Hepatocyte (in vitro differentiated cells): Measurements from ENCODE around the gene SLC4A3. TPM values are rescaled to one million over a fixed set of nuclear protein-coding genes. Genes with fewer than 3 reads are reported as not detected.

Source experiments
- DNase-seq: peaks from one replicate; pipeline ENCODE4 v3.0.0-alpha.2; 2016; ENCODE audit warnings: low spot score
- H2AFZ ChIP-seq: fragments of 200-600 bp; sonication (generic); 2 replicates; pipeline ENCODE4 v1.6.0; 2016; ENCODE audit warnings: antibody characterized with exemption, mild to moderate bottlenecking
- H3K27ac ChIP-seq: fragments of 200-600 bp; sonication (generic); 2 replicates; pipeline ENCODE4 v1.5.1; 2016; ENCODE audit warnings: mild to moderate bottlenecking
- H3K27me3 ChIP-seq: fragments of 200-600 bp; sonication (generic); 2 replicates; pipeline ENCODE4 v1.6.1; 2016
- H3K36me3 ChIP-seq: fragments of 200-600 bp; sonication (generic); replicated peaks from 2 replicates; pipeline ENCODE4 v1.5.1; 2016; ENCODE audit warnings: low read depth; ENCODE audit not compliant: insufficient read depth
- H3K4me1 ChIP-seq: fragments of 200-600 bp; sonication (generic); 2 replicates; pipeline ENCODE4 v1.5.1; 2016; ENCODE audit warnings: mild to moderate bottlenecking, moderate library complexity; ENCODE audit not compliant: insufficient read depth
- H3K4me2 ChIP-seq: fragments of 200-600 bp; sonication (generic); 2 replicates; pipeline ENCODE4 v1.6.0; 2016
- H3K4me3 ChIP-seq: fragments of 200-600 bp; sonication (generic); 2 replicates; pipeline ENCODE4 v1.5.1; 2016; ENCODE audit warnings: mild to moderate bottlenecking
- H3K79me2 ChIP-seq: fragments of 200-600 bp; sonication (generic); 2 replicates; pipeline ENCODE4 v1.6.0; 2017; ENCODE audit warnings: mild to moderate bottlenecking
- H3K9me2 ChIP-seq: fragments of 200-600 bp; sonication (generic); replicated peaks from 2 replicates; pipeline ENCODE4 v1.6.0; 2017; ENCODE audit warnings: mild to moderate bottlenecking; ENCODE audit not compliant: insufficient read depth
- H3K9me3 ChIP-seq: fragments of 200-600 bp; sonication (generic); 2 replicates; pipeline ENCODE4 v1.5.1; 2016; ENCODE audit warnings: low read depth, mild to moderate bottlenecking
- H4K20me1 ChIP-seq: fragments of 200-600 bp; sonication (generic); 2 replicates; pipeline ENCODE4 v1.6.0; 2016; ENCODE audit warnings: mild to moderate bottlenecking; ENCODE audit not compliant: insufficient read depth, poor library complexity, severe bottlenecking
- EZH2 ChIP-seq: fragments of 200-600 bp; sonication (generic); IDR thresholded peaks from 2 replicates; pipeline ENCODE4 v1.6.1; 2016; ENCODE audit warnings: antibody characterized with exemption, mild to moderate bottlenecking, borderline replicate concordance
- EZH2phosphoT487 ChIP-seq: fragments of 200-600 bp; sonication (generic); IDR thresholded peaks from one replicate; pipeline ENCODE4 v1.6.1; 2018; ENCODE audit warnings: antibody characterized with exemption, mild to moderate bottlenecking, low read depth, moderate library complexity; ENCODE audit not compliant: unreplicated experiment, severe bottlenecking
- WGBS: methylation state at CpG from one replicate; pipeline ENCODE4 v1.1.6; 2016; ENCODE audit warnings: low lambda C conversion rate; ENCODE audit errors: missing lambda C conversion rate; 5-methylcytosine and 5-hydroxymethylcytosine counted together
- polyA plus RNA-seq: library from polyadenylated mRNA; unstranded; fragments of >200 nt; fragmentation: Nextera tagmentation; extraction: Ambion mirVana; gene quantifications from 2 replicates; pipeline ENCODE4 v1.2.1, GENCODE V29; 2016
- total RNA-seq: library from RNA; depleted of rRNA; stranded (reverse); fragments of >200 nt; gene quantifications from 2 replicates; pipeline ENCODE4 v1.2.3, GENCODE V29; 2014
- TF ChIP-seq, protein P1 (sequence below): fragments of 200-600 bp; sonication (generic); IDR thresholded peaks from 2 replicates; pipeline ENCODE4 v1.5.1; 2016; ENCODE audit warnings: antibody characterized with exemption, mild to moderate bottlenecking; ENCODE audit not compliant: poor library complexity

The SLC4A3 gene
- total and polyA plus RNA-seq, 2 experiments from 2014 or later: 3.0 to 8.1 TPM

DNA sequence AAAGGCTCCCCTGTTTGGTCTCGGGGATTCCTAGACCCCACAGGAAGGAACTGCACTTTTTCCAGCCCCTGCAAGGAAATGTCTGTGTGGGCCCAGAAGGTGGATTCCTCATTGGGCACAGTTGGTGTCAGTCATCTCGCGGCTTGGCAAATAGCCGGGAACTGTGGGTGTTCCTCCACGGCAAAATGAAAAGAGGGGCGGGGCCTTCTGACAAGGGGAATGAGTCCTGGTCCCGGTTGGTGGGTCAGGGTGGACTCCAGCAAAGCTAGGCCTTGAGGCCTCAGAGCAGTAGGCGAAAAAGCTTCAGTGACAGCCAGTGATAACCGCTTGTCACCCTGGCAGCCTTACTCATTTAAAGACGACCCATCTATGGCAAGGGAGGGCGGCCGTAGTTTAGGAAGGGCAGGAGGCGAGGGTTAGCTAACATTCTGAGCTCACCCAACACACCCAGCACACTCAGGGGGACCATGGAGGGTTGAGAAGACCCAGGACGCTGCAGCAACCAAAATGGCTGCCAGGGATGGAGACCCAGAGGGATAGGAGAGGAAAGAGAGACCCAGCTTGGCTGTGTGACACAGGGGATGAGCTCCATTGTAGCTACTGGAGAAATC, 16.5 kb downstream of the SLC4A3 start:
- Histone ChIP-seq H3K79me2 (no peaks in the 10 kb centered on the region), H3K27ac (no peak overlapping the region), H2AFZ (no peak overlapping the region), H3K27me3 (no peaks in the 10 kb centered on the region), H3K4me1 (peaks cover 7% of the 10 kb centered on the region), H3K9me3 (no peaks in the 10 kb centered on the region), H3K36me3 (no peaks in the 10 kb centered on the region), H3K4me3 (no peak overlapping the region), H3K4me2 (no peak overlapping the region), H3K9me2 (no peaks in the 10 kb centered on the region), H4K20me1 (no peaks in the 10 kb centered on the region)
- TF ChIP-seq, protein P1, sequence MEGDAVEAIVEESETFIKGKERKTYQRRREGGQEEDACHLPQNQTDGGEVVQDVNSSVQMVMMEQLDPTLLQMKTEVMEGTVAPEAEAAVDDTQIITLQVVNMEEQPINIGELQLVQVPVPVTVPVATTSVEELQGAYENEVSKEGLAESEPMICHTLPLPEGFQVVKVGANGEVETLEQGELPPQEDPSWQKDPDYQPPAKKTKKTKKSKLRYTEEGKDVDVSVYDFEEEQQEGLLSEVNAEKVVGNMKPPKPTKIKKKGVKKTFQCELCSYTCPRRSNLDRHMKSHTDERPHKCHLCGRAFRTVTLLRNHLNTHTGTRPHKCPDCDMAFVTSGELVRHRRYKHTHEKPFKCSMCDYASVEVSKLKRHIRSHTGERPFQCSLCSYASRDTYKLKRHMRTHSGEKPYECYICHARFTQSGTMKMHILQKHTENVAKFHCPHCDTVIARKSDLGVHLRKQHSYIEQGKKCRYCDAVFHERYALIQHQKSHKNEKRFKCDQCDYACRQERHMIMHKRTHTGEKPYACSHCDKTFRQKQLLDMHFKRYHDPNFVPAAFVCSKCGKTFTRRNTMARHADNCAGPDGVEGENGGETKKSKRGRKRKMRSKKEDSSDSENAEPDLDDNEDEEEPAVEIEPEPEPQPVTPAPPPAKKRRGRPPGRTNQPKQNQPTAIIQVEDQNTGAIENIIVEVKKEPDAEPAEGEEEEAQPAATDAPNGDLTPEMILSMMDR: no peak
- no peak for DNase-seq
- 94% methylated on average over 14 of the region's 14 CpGs for WGBS

DNA sequence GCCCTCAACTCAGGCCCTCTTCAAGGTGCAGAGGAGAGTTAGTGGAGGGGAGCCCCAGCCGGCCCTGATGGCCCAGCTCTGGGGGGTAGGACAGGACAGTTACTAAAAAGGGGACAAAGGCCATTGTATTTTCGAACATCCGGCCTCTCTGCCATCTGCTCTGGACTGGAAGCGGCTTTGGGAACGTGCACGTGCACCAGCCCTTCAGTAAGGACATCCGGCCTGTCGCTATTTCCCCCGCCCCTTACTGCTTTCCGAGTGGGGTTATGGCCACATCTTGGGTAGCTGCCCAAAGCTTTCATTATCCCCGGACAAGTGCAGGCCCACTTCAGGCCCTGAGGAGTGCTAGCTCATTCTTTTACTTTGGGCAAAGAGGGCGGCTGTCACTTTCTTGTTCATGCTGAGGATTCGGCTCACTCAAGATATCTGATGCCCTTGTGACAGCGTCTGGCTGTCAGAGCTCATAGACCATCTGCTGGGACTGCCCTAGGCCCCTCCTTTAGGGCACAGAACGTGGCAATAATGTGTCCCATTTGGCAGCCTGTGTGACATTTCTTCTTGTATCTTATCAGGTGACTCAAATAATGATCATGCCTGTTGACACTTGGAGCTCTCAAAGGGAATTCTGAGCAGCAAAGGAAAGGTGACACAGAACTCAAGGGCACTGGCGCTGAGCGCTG, 17.5 kb downstream of the SLC4A3 start:
- Histone ChIP-seq H3K36me3 (no peaks in the 10 kb centered on the region), H3K27me3 (no peaks in the 10 kb centered on the region), H2AFZ (no peak overlapping the region), H3K27ac (peak overlapping the region; percentile 3), H3K9me3 (no peaks in the 10 kb centered on the region), H3K9me2 (no peaks in the 10 kb centered on the region), H3K4me1 (peaks cover 7% of the 10 kb centered on the region), H4K20me1 (no peaks in the 10 kb centered on the region), H3K79me2 (no peaks in the 10 kb centered on the region), H3K4me3 (no peak overlapping the region), H3K4me2 (no peak overlapping the region)
- no peak for TF ChIP-seq EZH2
- TF ChIP-seq, protein P1: no peak
- peak; percentile 39 for DNase-seq
- WGBS: 84% methylated on average over 17 of the region's 17 CpGs

DNA sequence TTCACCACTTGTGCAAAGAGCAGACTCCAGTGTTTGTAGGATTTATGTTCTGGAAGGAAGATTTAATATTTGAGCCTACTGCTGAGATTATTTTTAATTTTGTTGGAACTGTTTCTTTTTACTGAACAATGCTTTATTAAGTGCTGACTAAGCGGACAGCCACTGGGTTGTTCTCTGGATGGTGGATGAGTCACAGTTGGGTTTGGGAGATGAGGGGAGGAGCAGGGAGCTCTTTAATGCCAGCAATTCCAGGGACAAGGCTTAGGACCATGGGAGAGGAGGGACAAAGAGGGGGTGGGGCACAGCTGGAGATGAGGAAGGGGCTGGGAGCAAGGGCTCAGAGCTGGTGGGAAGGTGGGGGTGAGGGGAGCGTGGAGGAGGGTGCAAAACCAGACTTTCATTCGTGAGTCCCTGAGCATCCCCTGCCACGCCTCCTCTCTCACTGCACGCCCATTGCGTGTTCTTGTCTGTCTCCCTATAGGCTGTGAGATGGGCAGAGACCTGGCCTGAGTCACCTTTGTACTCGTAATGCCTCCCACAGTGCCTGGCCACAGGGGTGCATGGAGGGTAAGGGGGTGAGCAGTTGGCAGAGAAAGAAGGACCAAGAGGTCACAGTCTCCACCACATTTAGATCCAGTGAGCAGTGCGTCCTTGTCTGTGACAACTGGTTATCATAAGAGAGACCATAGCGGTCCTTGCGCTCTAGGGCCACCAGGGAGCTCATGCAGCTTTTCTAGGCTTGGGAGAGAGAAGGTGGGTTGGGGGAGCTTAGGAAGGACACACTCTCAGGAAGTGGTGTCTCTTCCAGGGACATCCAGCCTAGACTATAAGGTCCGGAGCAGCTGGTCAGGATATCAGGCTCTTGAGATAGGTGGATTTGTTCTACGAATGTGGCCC, 18.4 kb downstream of the SLC4A3 start:
- DNase-seq: peak; percentile 63
- H3K79me2 ChIP-seq: no peaks in the 10 kb centered on the region
- H3K27me3 ChIP-seq: peaks cover 5% of the 10 kb centered on the region
- H3K36me3 ChIP-seq: no peaks in the 10 kb centered on the region
- TF ChIP-seq EZH2phosphoT487 (no peak), EZH2 (no peak)
- TF ChIP-seq, protein P1: no peak
- WGBS: 79% methylated on average over 11 of the region's 12 CpGs
- peaks cover 7% of the 10 kb centered on the region for H3K4me1 ChIP-seq
- H2AFZ ChIP-seq: no peak overlapping the region
- H3K4me3 ChIP-seq: no peak overlapping the region
- H3K27ac ChIP-seq: peak overlapping the region; percentile 3
- H3K4me2 ChIP-seq: no peak overlapping the region
- H3K9me3 ChIP-seq: no peaks in the 10 kb centered on the region
- no peaks in the 10 kb centered on the region for H4K20me1 ChIP-seq
- H3K9me2 ChIP-seq: no peaks in the 10 kb centered on the region
